Left lung (tissue), 10 donors: ENCODE data around the gene CERCAM. TPM values are rescaled to one million over a fixed set of nuclear protein-coding genes. Genes with fewer than 3 reads are reported as not detected.

ENCODE experiments used
- ATAC-seq: fragments of 200-7000 bp; cut with Tn5 transposase; one replicate; pipeline ENCODE4 v1.9.1; 2020; ENCODE audit warnings: moderate library complexity
- DNase-seq, 4 donors: peaks; one replicate each; pipeline ENCODE4 v3.0.0-alpha.2; 2013 to 2020
- H3K27ac ChIP-seq, 2 donors: fragments of 200-600 bp; sonication (generic) in 1 of 2; one replicate each; pipeline versions ENCODE4 v1.5.0 to v1.8.0; 2020 to 2021
- H3K27me3 ChIP-seq, 2 donors: fragments of 200-600 bp; sonication (generic) in 1 of 2; one replicate each; pipeline versions ENCODE4 v1.5.0 to v1.8.0; 2020 to 2021
- H3K36me3 ChIP-seq, 2 donors: fragments of 200-600 bp; sonication (generic) in 1 of 2; one replicate each; pipeline versions ENCODE4 v1.5.0 to v1.8.0; 2020 to 2021
- H3K4me1 ChIP-seq, 2 donors: fragments of 200-600 bp; one replicate each; pipeline ENCODE4 v1.8.0; 2021
- H3K4me3 ChIP-seq, 2 donors: fragments of 200-600 bp; sonication (generic) in 1 of 2; one replicate each; pipeline versions ENCODE4 v1.5.0 to v1.8.0; 2020 to 2021; ENCODE audit warnings: mild to moderate bottlenecking in 1 of 2
- H3K9me3 ChIP-seq, 2 donors: fragments of 200-600 bp; sonication (generic) in 1 of 2; one replicate each; pipeline versions ENCODE4 v1.5.0 to v1.8.0; 2020 to 2021
- CTCF ChIP-seq, 2 donors: fragments of 200-600 bp; sonication (generic) in 1 of 2; IDR thresholded peaks; one replicate each; pipeline versions ENCODE4 v1.5.0 to v1.8.0; 2021; ENCODE audit warnings: antibody characterized with exemption in 2 of 2
- intact Hi-C, 2 donors: fragments of 100-400 bp; cut with DNase I; formaldehyde crosslinking; loops; one replicate each; pipeline versions ENCODE4 v1.11.2 to v1.14.2; 2022
- polyA plus RNA-seq, 6 donors: library from polyadenylated mRNA; unstranded; fragments of 120-200 nt; gene quantifications; one replicate each; pipeline ENCODE4 v1.2.1, GENCODE V29; 2013; ENCODE audit not compliant: insufficient read length in 6 of 6
- total RNA-seq, 2 donors: library from RNA; stranded (reverse); fragmentation: NEBNext Ultra II Directional; extraction: Animal tissue kit (Norgen Biotek cat#: 25700); gene quantifications; one replicate each; pipeline ENCODE4 v1.2.1, GENCODE V29; 2021
- donor health status: DM: no; HTN: yes; CAD: no.
- donor health status: DM: no; HTN: no; CAD: no.

The CERCAM gene
- total and polyA plus RNA-seq, 8 donors = 35.8 to 79.0 (median 46.7) TPM

- intact Hi-C loops = no loop called here
- Histone ChIP-seq H3K27me3 (peaks cover 0 to 6% of the 10 kb centered on the region in 2 donors), H3K4me1 (no peaks in the 10 kb centered on the region), H3K27ac (no peak overlapping the region), H3K4me3 (no peak overlapping the region), H3K9me3 (no peaks in the 10 kb centered on the region), H3K36me3 (peaks cover 0 to 87% of the 10 kb centered on the region in 2 donors)
- no peak for TF ChIP-seq CTCF (IDR thresholded peaks at IDR 0.05)
- ATAC-seq = peak; percentile 88
- DNase-seq = peak in 2 of 4 donors; percentile 48 to 68
These were observed 31.1 kb upstream of the CERCAM start for GRCh38 chr9:128389395-128390149.

DNA sequence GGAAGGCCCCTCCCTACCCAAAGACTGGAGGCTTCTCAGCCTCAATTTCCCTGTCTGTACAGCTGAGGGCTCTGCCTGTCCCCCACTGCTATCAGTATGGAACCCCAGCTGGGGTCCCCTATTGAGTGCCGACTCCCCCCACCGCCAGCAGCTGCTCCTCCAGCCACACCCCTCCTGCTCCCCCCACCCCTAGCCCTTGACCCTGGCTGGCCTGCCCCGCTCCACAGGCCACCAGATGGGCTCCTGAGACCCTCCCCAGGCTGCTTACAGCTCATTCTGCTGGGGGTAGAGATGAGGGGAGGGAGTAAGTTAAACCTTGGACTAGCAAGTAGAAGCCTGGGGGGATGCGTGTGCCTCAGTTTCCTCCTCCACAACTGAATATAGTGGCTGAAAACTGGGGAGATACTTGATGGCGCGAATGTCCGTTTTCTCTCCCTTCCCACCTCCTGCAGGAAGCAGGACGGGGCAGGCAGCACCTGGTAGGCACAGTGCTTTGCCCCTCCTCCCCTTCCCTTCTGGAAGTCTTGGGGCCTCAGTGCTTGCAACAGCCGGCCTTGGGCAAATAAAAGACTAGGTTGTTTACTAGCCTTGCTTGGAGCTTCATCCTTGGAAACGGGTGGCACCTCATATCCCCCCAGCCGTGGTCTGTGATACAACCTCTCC is 30.4 kb upstream of the CERCAM start:
- TF ChIP-seq CTCF (IDR thresholded peaks at IDR 0.05) = no peak
- intact Hi-C loops = no loop called here
- ATAC-seq (no peak), DNase-seq (no peak)
- peaks cover 0 to 8% of the 10 kb centered on the region in 2 donors for H3K27me3 ChIP-seq
- H3K4me3 ChIP-seq = no peak overlapping the region
- H3K36me3 ChIP-seq = peaks cover 0 to 81% of the 10 kb centered on the region in 2 donors
- H3K4me1 ChIP-seq = no peaks in the 10 kb centered on the region
- no peak overlapping the region for H3K27ac ChIP-seq
- no peaks in the 10 kb centered on the region for H3K9me3 ChIP-seq

GRCh38 chr9:128390813-128391711 is 29.6 kb upstream of the CERCAM start:
- Histone ChIP-seq H3K9me3 (no peaks in the 10 kb centered on the region), H3K27ac (no peak overlapping the region), H3K27me3 (peaks cover 0 to 16% of the 10 kb centered on the region in 2 donors), H3K4me1 (no peaks in the 10 kb centered on the region), H3K4me3 (no peak overlapping the region), H3K36me3 (peaks cover 0 to 73% of the 10 kb centered on the region in 2 donors)
- DNase-seq = no peak
- ATAC-seq = no peak
- TF ChIP-seq CTCF (IDR thresholded peaks at IDR 0.05) = no peak
- intact Hi-C loops = no loop called here

GRCh38 chr9:128391956-128392301 is 28.7 kb upstream of the CERCAM start:
- intact Hi-C loops = no loop called here
- H3K27me3 ChIP-seq = peaks cover 0 to 25% of the 10 kb centered on the region in 2 donors

More at GRCh38 chr9:128391956-128392301, 28.7 kb upstream of the CERCAM start:
- Histone ChIP-seq H3K9me3 (no peaks in the 10 kb centered on the region), H3K4me1 (peaks cover 0 to 3% of the 10 kb centered on the region in 2 donors), H3K36me3 (peaks cover 0 to 65% of the 10 kb centered on the region in 2 donors), H3K27ac (no peak overlapping the region), H3K4me3 (no peak overlapping the region)
- DNase-seq = no peak
- TF ChIP-seq CTCF (IDR thresholded peaks at IDR 0.05) = no peak
- no peak for ATAC-seq
